AG08395 (cell line): ENCODE results near the gene MAML3.
A peak's percentile ranks its signal among the peaks of the same experiment; 100 is the strongest.

Experiments
- DNase-seq: peaks from one replicate; pipeline ENCODE4 v3.0.0; 2012; ENCODE audit warnings: mixed read lengths, low spot score

Gene MAML3

GRCh38 chr4:140099983-140100382 is 54.0 kb downstream of the MAML3 start:
- DNase-seq, result no peak

GRCh38 chr4:140098455-140099160 is 55.4 kb downstream of the MAML3 start:
- peak; percentile 46 for DNase-seq

DNA sequence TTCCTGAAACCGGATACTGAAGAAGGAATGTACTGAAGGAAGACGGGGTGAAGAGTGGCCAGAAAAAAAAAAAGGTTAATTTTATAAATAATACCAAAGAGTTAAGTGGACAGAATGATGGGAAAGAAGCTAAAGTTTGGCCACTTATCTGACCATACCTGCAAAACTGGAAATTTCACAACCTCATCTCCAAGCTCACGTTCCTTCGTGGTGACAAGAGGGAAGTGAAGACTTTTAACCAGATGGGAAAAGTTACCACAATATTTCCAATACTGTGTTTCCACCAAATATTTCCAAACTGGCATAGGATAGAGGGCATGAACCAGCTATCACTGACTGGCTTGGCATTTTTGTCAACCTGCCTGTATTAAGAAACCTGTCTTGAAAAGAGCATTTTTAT is 56.4 kb downstream of the MAML3 start:
- no peak for DNase-seq

DNA sequence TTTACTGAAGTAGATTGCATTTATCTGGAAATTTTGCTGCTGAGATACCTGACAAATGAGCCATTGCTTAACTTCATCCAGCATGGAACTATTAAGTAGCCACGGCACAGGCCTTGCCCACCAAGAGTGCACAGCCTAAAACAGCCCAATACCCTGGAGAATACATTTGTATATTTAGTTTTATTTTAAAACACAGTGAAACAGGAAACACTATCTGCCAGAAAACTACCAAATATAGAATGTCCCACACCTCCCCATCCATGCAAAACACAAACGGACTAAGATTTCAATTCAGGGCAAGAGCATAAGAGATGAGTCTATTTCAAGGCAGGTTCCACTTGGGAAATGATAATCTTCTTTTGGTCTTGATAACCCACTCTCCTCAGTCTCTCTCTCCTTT is 57.1 kb downstream of the MAML3 start:
- no peak for DNase-seq

DNA sequence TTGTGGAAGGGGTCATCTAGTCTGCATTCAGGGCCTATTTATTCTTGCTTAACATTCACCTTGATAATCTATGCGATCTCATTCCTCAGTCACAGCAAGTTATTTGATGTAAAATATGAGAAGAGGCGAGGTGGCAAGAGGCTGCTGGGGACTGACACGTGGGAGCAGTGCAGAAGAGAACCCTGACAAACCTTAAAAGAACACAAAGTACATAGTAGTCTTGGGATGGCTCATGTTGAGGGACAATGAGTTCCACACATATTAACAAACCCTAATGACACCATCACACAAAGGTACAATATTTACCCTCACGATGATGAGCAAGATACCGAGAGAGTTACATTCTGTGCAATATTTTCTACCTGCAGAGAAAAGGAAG is 57.5 kb downstream of the MAML3 start:
- DNase-seq, result no peak

GRCh38 chr4:140095694-140096482 is 58.1 kb downstream of the MAML3 start:
- peak; percentile 45 for DNase-seq

DNA sequence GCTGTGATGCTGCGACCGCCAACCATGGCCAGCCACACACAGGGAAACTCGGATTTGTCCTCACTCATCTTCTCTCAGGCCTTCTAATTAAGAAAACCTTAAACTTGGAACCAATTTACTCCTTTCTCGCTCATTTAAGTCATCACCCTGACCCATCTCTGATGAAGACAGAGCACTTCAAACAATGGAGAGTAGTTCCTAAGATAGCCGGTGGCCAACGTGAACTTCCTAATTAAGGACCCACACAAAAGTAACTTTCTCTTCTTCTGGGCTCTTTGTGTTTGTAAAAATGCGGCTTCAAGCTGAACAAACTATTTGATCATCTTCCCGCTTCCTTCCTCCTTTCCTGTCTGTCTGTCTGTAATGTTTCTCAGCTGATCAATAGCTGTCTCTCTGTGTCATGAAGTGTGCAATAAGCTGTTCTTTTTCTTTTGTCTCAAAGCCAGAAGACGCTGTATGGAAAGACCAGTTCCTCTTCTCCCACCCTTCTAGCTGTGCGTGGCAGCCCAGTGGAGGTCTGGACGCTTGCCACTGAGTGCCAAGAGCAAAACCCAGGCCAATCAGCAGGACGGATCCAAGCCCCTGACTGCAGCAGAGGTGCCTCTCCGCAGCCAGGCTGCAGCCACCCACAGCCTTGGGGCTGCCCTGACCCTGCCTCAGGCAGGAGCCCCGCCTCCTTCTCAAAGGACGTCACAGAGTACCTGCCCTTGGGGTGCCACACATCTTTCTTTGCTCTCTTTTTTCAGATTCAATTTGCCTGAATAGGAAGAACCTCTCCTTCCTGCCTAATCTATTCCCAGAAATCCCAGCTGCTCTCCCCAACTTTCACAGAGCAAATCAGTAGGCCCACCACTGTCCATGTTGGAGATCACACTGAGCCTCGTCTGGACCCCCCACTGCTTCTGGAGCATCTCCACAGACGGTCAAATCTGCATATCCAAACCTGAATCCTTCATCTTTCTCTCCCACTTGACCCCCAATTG is 59.3 kb downstream of the MAML3 start:
- DNase-seq, result no peak

DNA sequence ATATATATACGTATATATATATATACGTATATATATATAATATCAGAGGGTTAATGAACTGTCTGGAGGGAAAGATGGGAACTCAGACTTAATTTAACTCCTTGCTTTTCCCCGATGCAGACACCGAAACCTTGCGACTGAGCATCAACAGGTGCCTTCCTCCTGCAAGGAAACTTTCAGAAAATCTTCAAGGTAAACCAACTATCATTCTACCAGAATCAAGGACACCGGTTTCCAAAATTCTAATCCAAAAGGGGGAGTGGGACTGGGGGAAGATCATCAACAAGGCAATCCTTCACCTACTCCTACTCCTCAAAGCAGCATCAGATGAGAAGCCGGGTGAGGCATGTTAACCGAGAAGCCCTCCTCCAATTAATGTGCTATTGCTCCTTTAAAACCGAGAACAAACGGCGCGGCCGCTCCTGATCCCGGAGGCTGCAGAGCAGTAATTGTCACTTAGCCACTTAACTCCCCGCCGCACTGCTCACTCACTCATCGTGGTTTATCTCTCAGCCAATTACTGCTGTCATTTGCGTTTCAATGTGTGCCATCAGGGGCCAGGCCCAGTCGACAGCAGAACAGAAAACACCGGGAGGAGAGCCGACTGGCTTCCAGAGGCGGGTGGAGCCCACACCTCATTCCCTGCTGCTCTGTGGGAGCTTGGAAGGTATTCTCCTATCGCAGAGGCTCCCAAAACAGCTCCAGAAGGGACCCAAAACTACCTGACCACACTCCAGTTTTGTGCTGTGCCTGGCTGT is 61.7 kb downstream of the MAML3 start:
- DNase-seq, result no peak

- no peak for DNase-seq
Observed at GRCh38 chr4:140091305-140091704, 62.7 kb downstream of the MAML3 start.

DNA sequence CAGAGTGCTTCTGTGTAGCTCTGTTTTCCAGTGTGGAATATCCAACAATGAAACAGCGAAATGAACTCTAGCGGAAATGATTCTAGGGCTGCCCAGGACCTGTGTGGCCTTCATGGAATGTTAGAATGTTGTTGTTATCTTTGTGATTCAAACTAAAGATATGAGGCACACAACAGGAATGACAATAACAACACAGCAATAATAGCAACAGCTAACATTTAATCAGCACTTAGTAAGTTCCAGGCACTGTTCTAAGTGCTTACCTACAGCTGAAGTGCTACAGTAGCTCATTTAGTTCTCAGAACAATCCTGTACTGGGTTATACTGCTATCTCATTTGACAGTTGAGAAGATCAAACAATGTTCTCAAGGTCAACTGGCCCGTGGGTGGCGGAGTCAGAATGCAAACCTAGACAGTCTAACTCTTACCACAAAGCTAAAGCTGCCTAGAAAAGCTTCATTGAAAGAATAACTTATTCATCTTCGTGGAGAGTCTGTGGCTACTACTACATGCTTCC is 63.7 kb downstream of the MAML3 start:
- DNase-seq, result peak; percentile 54

DNA sequence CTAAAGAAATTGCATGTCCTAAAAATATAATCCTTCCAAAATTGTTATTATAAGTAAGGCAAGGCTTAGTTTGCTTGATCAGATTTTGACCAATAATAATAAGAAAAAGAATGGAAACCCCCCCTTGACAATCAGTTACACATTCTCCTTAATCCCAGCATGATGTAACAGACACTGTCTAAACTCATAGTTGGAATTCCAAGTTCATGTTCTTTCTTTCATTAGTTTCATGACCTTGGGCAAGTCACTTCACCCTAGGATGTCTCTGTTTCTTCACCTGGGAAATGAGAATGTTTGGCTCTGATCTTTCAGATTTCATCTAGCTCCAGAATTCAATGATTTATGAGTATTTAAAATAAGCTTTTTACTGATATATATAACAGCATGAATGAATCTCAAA is 64.8 kb downstream of the MAML3 start:
- no peak for DNase-seq

- no peak for DNase-seq
Observed at GRCh38 chr4:140088323-140088967, 65.5 kb downstream of the MAML3 start.

GRCh38 chr4:140085881-140086280 is 68.1 kb downstream of the MAML3 start:
- DNase-seq, result no peak

- DNase-seq, result no peak
Observed at GRCh38 chr4:140085062-140085622, 68.8 kb downstream of the MAML3 start.

GRCh38 chr4:140084385-140084784 is 69.6 kb downstream of the MAML3 start:
- no peak for DNase-seq

GRCh38 chr4:140082391-140082755 is 71.6 kb downstream of the MAML3 start:
- DNase-seq, result no peak

GRCh38 chr4:140081641-140082390 is 72.2 kb downstream of the MAML3 start:
- DNase-seq, result no peak

DNA sequence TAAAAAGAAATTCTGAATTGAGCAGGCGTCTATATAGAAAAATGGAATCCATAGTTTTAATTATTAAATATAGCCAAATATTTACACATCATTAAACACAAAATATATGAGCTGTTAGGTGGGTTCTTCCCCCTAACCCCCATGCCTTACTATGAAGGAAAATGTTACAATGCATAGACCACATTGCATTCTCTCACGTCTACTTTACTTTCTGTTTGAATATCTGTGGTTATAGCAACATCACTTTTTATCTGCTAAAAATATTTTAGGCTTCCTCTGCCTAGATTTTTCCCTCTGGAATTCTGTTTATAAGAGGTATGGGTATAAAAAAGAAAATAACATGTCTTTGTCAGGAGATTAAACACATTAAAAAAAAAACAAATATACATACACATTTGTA is 73.1 kb downstream of the MAML3 start:
- no peak for DNase-seq

DNA sequence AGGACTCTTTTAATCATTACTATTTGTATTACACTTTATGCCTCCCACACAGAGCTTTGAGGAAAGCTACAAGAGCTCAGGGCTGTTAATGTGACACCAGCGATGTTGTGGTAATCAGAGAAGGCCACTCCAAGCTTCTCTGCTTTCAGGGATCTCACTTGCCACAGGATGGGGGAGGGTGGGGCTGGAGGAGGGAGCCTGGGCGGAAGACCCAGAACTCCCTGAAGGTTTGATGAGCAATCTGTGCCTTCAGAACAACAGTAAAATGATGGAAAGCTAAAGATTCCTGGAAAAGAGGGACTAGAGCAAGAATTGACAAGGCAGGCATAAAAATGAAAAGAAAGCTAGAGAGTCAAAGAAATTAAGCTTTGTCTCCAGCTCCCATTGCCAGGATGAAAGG is 75.6 kb downstream of the MAML3 start:
- DNase-seq, result peak; percentile 20

- DNase-seq, result no peak
Observed at GRCh38 chr4:140076307-140076706, 77.7 kb downstream of the MAML3 start.
